Measurements from ENCODE around the gene PXMP4.
A peak's percentile ranks its signal among the peaks of the same experiment; 100 is the strongest.

The PXMP4 gene

DNA sequence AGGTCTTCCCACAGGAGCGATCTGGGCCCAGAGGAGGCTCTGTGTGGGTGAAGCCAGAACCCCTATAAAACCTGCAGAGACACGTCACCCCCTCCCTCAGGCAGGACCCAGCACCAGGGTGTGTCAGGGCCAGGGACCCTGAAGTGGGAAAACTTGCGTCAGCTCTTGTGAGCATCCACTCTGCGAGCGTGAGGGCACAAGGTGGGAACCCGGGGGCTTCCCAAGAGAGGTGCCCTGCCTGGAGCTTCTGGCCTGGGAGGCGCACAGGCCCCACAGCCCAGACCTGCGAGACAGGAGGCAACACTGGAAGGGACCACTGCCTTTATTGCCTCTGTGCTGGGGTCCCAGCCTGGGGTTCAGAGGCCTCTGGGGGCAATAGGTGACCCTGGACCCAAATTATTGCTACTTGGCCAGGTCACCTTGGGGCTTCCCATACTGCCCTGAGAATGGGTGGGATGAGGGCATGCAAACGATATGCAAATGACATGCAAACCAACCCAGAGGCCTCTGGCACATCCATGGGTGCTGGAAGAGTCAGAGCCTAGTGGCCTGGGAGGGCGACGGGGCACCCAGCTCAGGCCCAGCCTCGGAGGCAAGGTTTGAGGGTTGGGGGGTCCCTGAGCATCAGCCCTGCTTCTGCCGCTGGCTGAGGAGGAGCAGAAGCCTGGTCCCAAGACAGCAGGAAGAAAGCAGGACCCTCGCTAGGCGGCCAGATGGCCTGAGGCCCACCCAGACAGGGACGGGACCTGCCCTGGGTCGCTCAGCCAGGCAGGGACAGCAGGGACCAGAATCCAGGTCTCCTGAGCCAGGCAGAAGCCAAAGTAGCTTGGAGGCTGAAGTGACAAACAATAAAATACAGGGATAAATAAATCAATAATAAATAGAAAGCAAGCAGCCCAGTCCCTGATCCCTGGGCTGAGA, 63.1 kb downstream of the PXMP4 start:
- H2BK12ac ChIP-seq (ENCODE audit: low read length): peak overlapping the region; percentile 41
- H3K23ac ChIP-seq (ENCODE audit: low read depth, low read length, poor library complexity): peak overlapping the region; percentile 73
- no peak overlapping the region for H4K8ac ChIP-seq (ENCODE audit: low read depth, low read length)
- no peak overlapping the region for H3K4me2 ChIP-seq (ENCODE audit: insufficient read depth, low read length, poor library complexity, severe bottlenecking)
- H3K9me3 ChIP-seq (replicated peaks in 1 of 2; ENCODE audit: control insufficient read depth in 2 of 2, insufficient read depth in 1 of 2, low read depth in 1 of 2, low read length in 2 of 2): no peaks in the 10 kb centered on the region
- H3K79me1 ChIP-seq (ENCODE audit: low read depth, low read length): peaks cover 3% of the 10 kb centered on the region
- peaks cover 0 to 2% of the 10 kb centered on the region in 2 donors for H3K4me1 ChIP-seq (ENCODE audit: control insufficient read depth in 2 of 2, insufficient read depth in 1 of 2, low read depth in 1 of 2, low read length in 2 of 2)
- no peak overlapping the region for H3K14ac ChIP-seq (ENCODE audit: low read length)
- no peak overlapping the region for H2AFZ ChIP-seq (ENCODE audit: low read length)
- no peak for DNase-seq (ENCODE audit: low spot score)
- H3K4ac ChIP-seq (ENCODE audit: low read length): no peak overlapping the region
- H4K91ac ChIP-seq (ENCODE audit: low read depth, low read length, poor library complexity): no peak overlapping the region
- no peak overlapping the region for H3K4me3 ChIP-seq (ENCODE audit: low read length in 2 of 2)
- no peaks in the 10 kb centered on the region for H3K27me3 ChIP-seq (ENCODE audit: control insufficient read depth in 3 of 3, insufficient read depth in 3 of 3, low read depth in 1 of 3, low read length in 3 of 3)
- peaks cover 4 to 14% of the 10 kb centered on the region in 2 donors for H3K36me3 ChIP-seq (replicated peaks in 1 of 2; ENCODE audit: control insufficient read depth in 2 of 2, insufficient read depth in 2 of 2, low read length in 2 of 2)
- H2BK120ac ChIP-seq (ENCODE audit: low read depth, low read length): no peak overlapping the region
- no CpG with 5 or more reads among the region's 17 CpGs for WGBS, 2 donors (ENCODE audit: extremely low coverage in 2 of 2, insufficient read length in 2 of 2, insufficient replicate concordance in 1 of 2)
- H2BK15ac ChIP-seq (ENCODE audit: low read length): no peak overlapping the region
- H3K18ac ChIP-seq (ENCODE audit: low read length): no peak overlapping the region
- no peak overlapping the region for H3K9ac ChIP-seq (ENCODE audit: low read depth, low read length, poor library complexity)
- peak overlapping the region; percentile 66 for H2BK5ac ChIP-seq (ENCODE audit: low read length)
- no peak overlapping the region for H2AK5ac ChIP-seq (ENCODE audit: low read depth, low read length)
- H3K27ac ChIP-seq (replicated peaks; ENCODE audit: low read length): no peak overlapping the region

DNA sequence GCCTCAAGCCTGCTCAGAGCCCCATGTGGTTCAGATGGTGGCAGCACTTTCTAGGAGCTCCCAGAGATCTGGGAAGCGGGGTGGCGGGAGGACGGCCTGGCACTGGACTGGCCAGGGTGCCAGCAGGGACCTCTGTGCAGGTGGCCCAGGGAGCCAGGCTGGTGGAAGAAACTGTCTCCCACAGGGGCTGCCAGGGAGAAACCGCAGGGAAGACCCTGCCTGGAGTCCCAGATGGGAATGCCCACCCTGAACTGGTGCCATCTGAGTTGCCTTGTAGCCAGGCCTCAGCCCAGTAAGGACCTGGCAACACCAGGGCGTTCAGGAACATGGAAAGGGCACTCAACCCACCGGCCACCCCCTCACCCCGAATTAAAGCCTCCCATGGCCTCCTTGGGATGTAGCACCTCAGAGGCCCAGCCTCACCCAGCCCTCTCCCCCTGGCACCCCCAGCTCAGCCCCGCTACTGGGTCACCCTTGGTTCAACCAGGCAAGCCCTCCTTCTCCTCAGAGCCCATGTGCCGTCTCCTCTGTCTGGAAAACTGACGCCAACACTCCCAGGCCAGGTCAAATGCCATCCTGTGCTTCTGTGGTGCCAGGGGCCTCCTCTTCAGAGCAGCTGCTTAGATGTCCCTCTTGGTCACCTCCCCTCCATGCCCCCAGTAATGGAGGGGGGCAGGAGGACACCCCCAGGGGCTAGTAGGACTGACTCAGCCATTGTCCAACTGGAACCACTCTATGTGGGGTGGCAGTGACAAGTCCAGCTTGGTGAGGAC, 63.9 kb downstream of the PXMP4 start:
- Histone ChIP-seq H2BK5ac (ENCODE audit: low read length) (peak overlapping the region; percentile 66), H3K4me1 (ENCODE audit: control insufficient read depth in 2 of 2, insufficient read depth in 1 of 2, low read depth in 1 of 2, low read length in 2 of 2) (peaks cover 0 to 2% of the 10 kb centered on the region in 2 donors)

DNA sequence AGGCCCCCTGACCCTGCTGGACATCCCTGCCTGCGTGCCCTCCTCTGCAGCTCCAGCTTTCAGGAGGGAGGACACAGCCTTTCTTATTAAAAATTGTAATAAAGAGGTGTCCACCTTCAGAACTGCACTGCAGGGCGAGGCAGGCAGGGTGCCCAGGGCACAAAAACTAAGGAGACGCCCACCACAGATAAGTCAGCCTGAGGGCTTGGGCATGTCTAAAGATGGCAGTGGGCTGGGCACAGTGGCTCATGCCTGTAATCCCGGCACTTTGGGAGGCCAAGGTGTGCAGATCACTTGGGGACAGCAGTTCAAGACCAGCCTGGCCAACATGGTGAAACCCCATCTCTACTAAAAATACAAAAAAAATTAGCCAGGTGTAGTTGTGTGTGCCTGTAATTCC, 64.9 kb downstream of the PXMP4 start:
- no peak overlapping the region for H2BK15ac ChIP-seq (ENCODE audit: low read length)
- peak overlapping the region; percentile 20 for H3K18ac ChIP-seq (ENCODE audit: low read length)
- H4K91ac ChIP-seq (ENCODE audit: low read depth, low read length, poor library complexity): no peak overlapping the region
- H2BK120ac ChIP-seq (ENCODE audit: low read depth, low read length): no peak overlapping the region
- H3K4me2 ChIP-seq (ENCODE audit: insufficient read depth, low read length, poor library complexity, severe bottlenecking): no peak overlapping the region
- peaks cover 3% of the 10 kb centered on the region for H3K79me1 ChIP-seq (ENCODE audit: low read depth, low read length)
- DNase-seq (ENCODE audit: low spot score): no peak
- no peak overlapping the region for H2BK12ac ChIP-seq (ENCODE audit: low read length)
- no peak overlapping the region for H2AFZ ChIP-seq (ENCODE audit: low read length)
- WGBS, 2 donors (ENCODE audit: extremely low coverage in 2 of 2, insufficient read length in 2 of 2, insufficient replicate concordance in 1 of 2): no CpG with 5 or more reads among the region's 4 CpGs
- no peak overlapping the region for H2BK5ac ChIP-seq (ENCODE audit: low read length)
- peaks cover 0 to 2% of the 10 kb centered on the region in 2 donors for H3K4me1 ChIP-seq (ENCODE audit: control insufficient read depth in 2 of 2, insufficient read depth in 1 of 2, low read depth in 1 of 2, low read length in 2 of 2)
- H3K14ac ChIP-seq (ENCODE audit: low read length): peak overlapping the region; percentile 6
- H3K9me3 ChIP-seq (replicated peaks in 1 of 2; ENCODE audit: control insufficient read depth in 2 of 2, insufficient read depth in 1 of 2, low read depth in 1 of 2, low read length in 2 of 2): no peaks in the 10 kb centered on the region
- no peak overlapping the region for H3K9ac ChIP-seq (ENCODE audit: low read depth, low read length, poor library complexity)
- no peak overlapping the region for H2AK5ac ChIP-seq (ENCODE audit: low read depth, low read length)
- no peak overlapping the region for H4K8ac ChIP-seq (ENCODE audit: low read depth, low read length)
- H3K27me3 ChIP-seq (ENCODE audit: control insufficient read depth in 3 of 3, insufficient read depth in 3 of 3, low read depth in 1 of 3, low read length in 3 of 3): no peaks in the 10 kb centered on the region
- no peak overlapping the region for H3K4ac ChIP-seq (ENCODE audit: low read length)
- H3K27ac ChIP-seq (replicated peaks; ENCODE audit: low read length): no peak overlapping the region
- H3K23ac ChIP-seq (ENCODE audit: low read depth, low read length, poor library complexity): peak overlapping the region; percentile 10
- H3K36me3 ChIP-seq (replicated peaks in 1 of 2; ENCODE audit: control insufficient read depth in 2 of 2, insufficient read depth in 2 of 2, low read length in 2 of 2): peaks cover 4 to 14% of the 10 kb centered on the region in 2 donors
- H3K4me3 ChIP-seq (ENCODE audit: low read length in 2 of 2): no peak overlapping the region

More for the DNA sequence above, 63.9 kb downstream of the PXMP4 start:
- H3K36me3 ChIP-seq (replicated peaks in 1 of 2; ENCODE audit: control insufficient read depth in 2 of 2, insufficient read depth in 2 of 2, low read length in 2 of 2): peaks cover 4 to 14% of the 10 kb centered on the region in 2 donors
- no peak overlapping the region for H3K9ac ChIP-seq (ENCODE audit: low read depth, low read length, poor library complexity)
- H3K23ac ChIP-seq (ENCODE audit: low read depth, low read length, poor library complexity): no peak overlapping the region
- H2BK120ac ChIP-seq (ENCODE audit: low read depth, low read length): no peak overlapping the region
- H2AK5ac ChIP-seq (ENCODE audit: low read depth, low read length): no peak overlapping the region
- no peak overlapping the region for H4K8ac ChIP-seq (ENCODE audit: low read depth, low read length)
- H3K27me3 ChIP-seq (ENCODE audit: control insufficient read depth in 3 of 3, insufficient read depth in 3 of 3, low read depth in 1 of 3, low read length in 3 of 3): no peaks in the 10 kb centered on the region
- no peaks in the 10 kb centered on the region for H3K9me3 ChIP-seq (replicated peaks in 1 of 2; ENCODE audit: control insufficient read depth in 2 of 2, insufficient read depth in 1 of 2, low read depth in 1 of 2, low read length in 2 of 2)
- DNase-seq (ENCODE audit: low spot score): no peak
- WGBS, 2 donors (ENCODE audit: extremely low coverage in 2 of 2, insufficient read length in 2 of 2, insufficient replicate concordance in 1 of 2): no CpG with 5 or more reads among the region's 10 CpGs
- no peak overlapping the region for H4K91ac ChIP-seq (ENCODE audit: low read depth, low read length, poor library complexity)
- H3K14ac ChIP-seq (ENCODE audit: low read length): no peak overlapping the region
- no peak overlapping the region for H3K18ac ChIP-seq (ENCODE audit: low read length)
- H3K4ac ChIP-seq (ENCODE audit: low read length): no peak overlapping the region
- no peak overlapping the region for H2BK12ac ChIP-seq (ENCODE audit: low read length)
- H3K79me1 ChIP-seq (ENCODE audit: low read depth, low read length): peaks cover 3% of the 10 kb centered on the region
- no peak overlapping the region for H2AFZ ChIP-seq (ENCODE audit: low read length)
- no peak overlapping the region for H3K27ac ChIP-seq (replicated peaks; ENCODE audit: low read length)
- no peak overlapping the region for H3K4me2 ChIP-seq (ENCODE audit: insufficient read depth, low read length, poor library complexity, severe bottlenecking)
- H2BK15ac ChIP-seq (ENCODE audit: low read length): no peak overlapping the region
- H3K4me3 ChIP-seq (ENCODE audit: low read length in 2 of 2): no peak overlapping the region

DNA sequence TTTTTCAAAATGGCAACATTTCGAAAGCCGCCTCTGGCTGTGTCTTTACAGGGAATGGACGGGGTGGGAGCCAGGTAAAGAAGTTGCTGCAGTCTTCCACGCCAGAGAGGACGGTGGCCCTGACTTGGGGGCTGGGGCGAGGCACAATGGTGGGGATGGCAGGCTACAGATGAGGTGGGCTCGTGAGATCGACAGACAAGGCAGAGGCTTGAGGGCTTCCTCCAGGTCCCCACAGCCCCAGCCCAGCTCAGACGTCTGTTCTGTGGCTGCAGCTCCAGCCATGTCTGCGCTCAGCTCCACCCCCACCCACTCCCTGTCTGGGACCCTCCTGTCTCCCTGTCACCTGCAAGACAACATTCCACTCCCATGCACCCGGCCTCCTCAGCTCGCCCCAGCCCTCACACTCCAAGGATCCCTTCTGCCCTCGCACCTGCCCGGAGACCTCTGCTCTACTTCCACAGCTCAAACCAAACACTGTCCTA, 65.4 kb downstream of the PXMP4 start:
- Histone ChIP-seq H2AK5ac (ENCODE audit: low read depth, low read length) (no peak overlapping the region), H4K91ac (ENCODE audit: low read depth, low read length, poor library complexity) (no peak overlapping the region), H2BK12ac (ENCODE audit: low read length) (no peak overlapping the region), H3K27ac (replicated peaks; ENCODE audit: low read length) (no peak overlapping the region), H3K79me1 (ENCODE audit: low read depth, low read length) (peaks cover 3% of the 10 kb centered on the region), H3K23ac (ENCODE audit: low read depth, low read length, poor library complexity) (peak overlapping the region; percentile 10), H3K4me1 (ENCODE audit: control insufficient read depth in 2 of 2, insufficient read depth in 1 of 2, low read depth in 1 of 2, low read length in 2 of 2) (peaks cover 0 to 2% of the 10 kb centered on the region in 2 donors), H4K8ac (ENCODE audit: low read depth, low read length) (no peak overlapping the region), H3K9me3 (replicated peaks in 1 of 2; ENCODE audit: control insufficient read depth in 2 of 2, insufficient read depth in 1 of 2, low read depth in 1 of 2, low read length in 2 of 2) (no peaks in the 10 kb centered on the region), H2BK5ac (ENCODE audit: low read length) (no peak overlapping the region), H3K36me3 (replicated peaks in 1 of 2; ENCODE audit: control insufficient read depth in 2 of 2, insufficient read depth in 2 of 2, low read length in 2 of 2) (peaks cover 4 to 14% of the 10 kb centered on the region in 2 donors), H3K9ac (ENCODE audit: low read depth, low read length, poor library complexity) (no peak overlapping the region), H3K4ac (ENCODE audit: low read length) (no peak overlapping the region), H3K4me2 (ENCODE audit: insufficient read depth, low read length, poor library complexity, severe bottlenecking) (no peak overlapping the region), H3K18ac (ENCODE audit: low read length) (peak overlapping the region; percentile 20), H3K27me3 (ENCODE audit: control insufficient read depth in 3 of 3, insufficient read depth in 3 of 3, low read depth in 1 of 3, low read length in 3 of 3) (no peaks in the 10 kb centered on the region), H2BK120ac (ENCODE audit: low read depth, low read length) (no peak overlapping the region), H2BK15ac (ENCODE audit: low read length) (no peak overlapping the region), H3K4me3 (ENCODE audit: low read length in 2 of 2) (no peak overlapping the region), H2AFZ (ENCODE audit: low read length) (no peak overlapping the region), H3K14ac (ENCODE audit: low read length) (peak overlapping the region; percentile 6)
- no CpG with 5 or more reads among the region's 14 CpGs for WGBS, 2 donors (ENCODE audit: extremely low coverage in 2 of 2, insufficient read length in 2 of 2, insufficient replicate concordance in 1 of 2)
- DNase-seq (ENCODE audit: low spot score): no peak
